Glomerular visceral epithelial cell (primary cell): ENCODE data around the gene STOML3.
"Not testable (repeated sequence)": the region's sequence is repeated elsewhere in the genome, so short reads cannot be mapped to it uniquely, and the experiment has no call there.

Experiments
- DNase-seq: peaks from one replicate; pipeline ENCODE4 v3.0.0-alpha.2; 2016; ENCODE audit errors: extremely low spot score

STOML3 gene

GRCh38 chr13:38990693-38991092, at the start of gene STOML3:
STOML3 (minus strand) TSS chr13:38990831; CDS start chr13:38990721, 110 bp downstream.
- no peak for DNase-seq

GRCh38 chr13:39040206-39040605, 49.6 kb upstream of the STOML3 start:
- DNase-seq: no peak

GRCh38 chr13:39039041-39039440, 48.4 kb upstream of the STOML3 start:
- DNase-seq: no peak

- peak; percentile 13 for DNase-seq
These were observed 48.0 kb upstream of the STOML3 start for GRCh38 chr13:39038569-39039030.

GRCh38 chr13:39037880-39038568, 47.4 kb upstream of the STOML3 start, which contains the start of the genes NHLRC3 and PROSER1:
NHLRC3 (plus strand) TSS chr13:39038456; CDS start chr13:39038640, 184 bp downstream.
PROSER1 (minus strand) TSS chr13:39038089; CDS start chr13:39037242, 847 bp downstream.
- peak; percentile 90 for DNase-seq

GRCh38 chr13:39037410-39037879, 46.8 kb upstream of the STOML3 start:
- no peak for DNase-seq

- DNase-seq: peak; percentile 15
These were observed 45.6 kb upstream of the STOML3 start for GRCh38 chr13:39036212-39036611.

- DNase-seq: no peak
These were observed 45.2 kb upstream of the STOML3 start for GRCh38 chr13:39035799-39036198.

- DNase-seq: no peak
These were observed 44.6 kb upstream of the STOML3 start for GRCh38 chr13:39035204-39035603.

- no peak for DNase-seq
These were observed 43.5 kb upstream of the STOML3 start for GRCh38 chr13:39034085-39034484.

- no peak for DNase-seq
These were observed 41.5 kb upstream of the STOML3 start for GRCh38 chr13:39032150-39032549.

GRCh38 chr13:39025433-39025839, 34.8 kb upstream of the STOML3 start:
- DNase-seq: no peak

- no peak for DNase-seq
These were observed 33.1 kb upstream of the STOML3 start for GRCh38 chr13:39023761-39024160.

GRCh38 chr13:39023316-39023715, 32.7 kb upstream of the STOML3 start:
- DNase-seq: no peak

- no peak for DNase-seq
These were observed 30.3 kb upstream of the STOML3 start for GRCh38 chr13:39020853-39021462.

- DNase-seq: peak; percentile 31
These were observed 26.2 kb upstream of the STOML3 start for GRCh38 chr13:39016787-39017186.

GRCh38 chr13:39016087-39016486, 25.5 kb upstream of the STOML3 start:
- no peak for DNase-seq

- no peak for DNase-seq
These were observed 22.8 kb upstream of the STOML3 start for GRCh38 chr13:39013462-39013861.

- no peak for DNase-seq
These were observed 22.0 kb upstream of the STOML3 start for GRCh38 chr13:39012608-39013007.

- DNase-seq: not testable (repeated sequence)
These were observed 15.9 kb upstream of the STOML3 start for GRCh38 chr13:39006371-39007111.

- DNase-seq: no peak
These were observed 8.1 kb upstream of the STOML3 start for GRCh38 chr13:38998739-38999138.

- no peak for DNase-seq
These were observed 2.8 kb upstream of the STOML3 start for GRCh38 chr13:38993381-38993780.
